ENCODE results near the gene THEM5. TPM values are rescaled to one million over a fixed set of nuclear protein-coding genes. Genes with fewer than 3 reads are reported as not detected.
"Not testable (repeated sequence)": the region's sequence is repeated elsewhere in the genome, so short reads cannot be mapped to it uniquely, and the experiment has no call there.

THEM5 gene
- total RNA-seq, 3 donors from 2014 or later, result not detected

GRCh38 chr1:151882466-151882865, 29.0 kb upstream of the THEM5 start:
- ATAC-seq, result no peak
- peaks cover 28% of the 10 kb centered on the region for H3K36me3 Mint-ChIP-seq (ENCODE audit: insufficient read depth)
- no peaks in the 10 kb centered on the region for H3K4me1 Mint-ChIP-seq (ENCODE audit: low read depth)
- H3K4me3 Mint-ChIP-seq, result no peak overlapping the region
- no peak for DNase-seq
- H3K9me3 Mint-ChIP-seq, result no peaks in the 10 kb centered on the region
- no peaks in the 10 kb centered on the region for H3K27me3 Mint-ChIP-seq (ENCODE audit: low read depth)

- no peak for DNase-seq
- Mint-ChIP-seq H3K9me3 (no peaks in the 10 kb centered on the region), H3K27me3 (ENCODE audit: low read depth) (no peaks in the 10 kb centered on the region), H3K4me1 (ENCODE audit: low read depth) (no peaks in the 10 kb centered on the region), H3K4me3 (no peak overlapping the region), H3K36me3 (ENCODE audit: insufficient read depth) (peaks cover 29% of the 10 kb centered on the region)
- no peak for ATAC-seq
Measured at GRCh38 chr1:151881479-151881878, 28.0 kb upstream of the THEM5 start.

- no peak for ATAC-seq
- Mint-ChIP-seq H3K27me3 (ENCODE audit: low read depth) (no peaks in the 10 kb centered on the region), H3K4me3 (no peak overlapping the region), H3K36me3 (ENCODE audit: insufficient read depth) (peaks cover 37% of the 10 kb centered on the region), H3K9me3 (no peaks in the 10 kb centered on the region), H3K4me1 (ENCODE audit: low read depth) (peaks cover 11% of the 10 kb centered on the region)
- DNase-seq, result no peak
Measured at GRCh38 chr1:151875419-151876097, 22.0 kb upstream of the THEM5 start.

- H3K9me3 Mint-ChIP-seq; DNase-seq; H3K27me3 Mint-ChIP-seq (ENCODE audit: low read depth); H3K4me3 Mint-ChIP-seq; ATAC-seq: not testable (repeated sequence)
- peaks cover 14% of the 10 kb centered on the region for H3K4me1 Mint-ChIP-seq (ENCODE audit: low read depth)
- peaks cover 30% of the 10 kb centered on the region for H3K36me3 Mint-ChIP-seq (ENCODE audit: insufficient read depth)
Measured at GRCh38 chr1:151872776-151873175, 19.3 kb upstream of the THEM5 start.

GRCh38 chr1:151871284-151872030, 17.9 kb upstream of the THEM5 start:
- ATAC-seq, result no peak
- Mint-ChIP-seq H3K36me3 (ENCODE audit: insufficient read depth) (peaks cover 23% of the 10 kb centered on the region), H3K4me1 (ENCODE audit: low read depth) (peaks cover 14% of the 10 kb centered on the region), H3K4me3 (no peak overlapping the region), H3K27me3 (ENCODE audit: low read depth) (no peaks in the 10 kb centered on the region), H3K9me3 (no peaks in the 10 kb centered on the region)
- no peak for DNase-seq

GRCh38 chr1:151868486-151868885, 15.0 kb upstream of the THEM5 start:
- Mint-ChIP-seq H3K4me1 (ENCODE audit: low read depth) (peaks cover 3% of the 10 kb centered on the region), H3K36me3 (ENCODE audit: insufficient read depth) (peaks cover 8% of the 10 kb centered on the region), H3K9me3 (no peaks in the 10 kb centered on the region), H3K4me3 (no peak overlapping the region), H3K27me3 (ENCODE audit: low read depth) (no peaks in the 10 kb centered on the region)
- DNase-seq (no peak), ATAC-seq (no peak)

- Mint-ChIP-seq H3K4me1 (ENCODE audit: low read depth) (peaks cover 3% of the 10 kb centered on the region), H3K36me3 (ENCODE audit: insufficient read depth) (peaks cover 3% of the 10 kb centered on the region), H3K9me3 (no peaks in the 10 kb centered on the region), H3K4me3 (no peak overlapping the region), H3K27me3 (ENCODE audit: low read depth) (no peaks in the 10 kb centered on the region)
- ATAC-seq (peak; percentile 27 to 48), DNase-seq (no peak)
Measured at GRCh38 chr1:151867765-151868411, 14.4 kb upstream of the THEM5 start.

- no peak overlapping the region for H3K4me3 Mint-ChIP-seq
- DNase-seq (no peak), ATAC-seq (no peak)
- H3K27me3 Mint-ChIP-seq (ENCODE audit: low read depth), result no peaks in the 10 kb centered on the region
- H3K36me3 Mint-ChIP-seq (ENCODE audit: insufficient read depth), result peaks cover 2% of the 10 kb centered on the region
- peaks cover 3% of the 10 kb centered on the region for H3K4me1 Mint-ChIP-seq (ENCODE audit: low read depth)
- no peaks in the 10 kb centered on the region for H3K9me3 Mint-ChIP-seq
Measured at GRCh38 chr1:151867321-151867720, 13.8 kb upstream of the THEM5 start.

GRCh38 chr1:151864411-151864810, 10.9 kb upstream of the THEM5 start:
- H3K9me3 Mint-ChIP-seq, result no peaks in the 10 kb centered on the region
- no peaks in the 10 kb centered on the region for H3K27me3 Mint-ChIP-seq (ENCODE audit: low read depth)
- no peaks in the 10 kb centered on the region for H3K36me3 Mint-ChIP-seq (ENCODE audit: insufficient read depth)
- H3K4me3 Mint-ChIP-seq, result no peak overlapping the region
- DNase-seq, result no peak
- ATAC-seq, result no peak
- H3K4me1 Mint-ChIP-seq (ENCODE audit: low read depth), result peaks cover 3% of the 10 kb centered on the region

- ATAC-seq (no peak), DNase-seq (no peak)
- Mint-ChIP-seq H3K36me3 (ENCODE audit: insufficient read depth) (no peaks in the 10 kb centered on the region), H3K27me3 (ENCODE audit: low read depth) (no peaks in the 10 kb centered on the region), H3K9me3 (no peaks in the 10 kb centered on the region), H3K4me1 (ENCODE audit: low read depth) (no peaks in the 10 kb centered on the region), H3K4me3 (no peak overlapping the region)
Measured at GRCh38 chr1:151862604-151863003, 9.1 kb upstream of the THEM5 start.

GRCh38 chr1:151860504-151861187, 7.1 kb upstream of the THEM5 start:
- H3K27me3 Mint-ChIP-seq (ENCODE audit: low read depth), result no peaks in the 10 kb centered on the region
- H3K4me1 Mint-ChIP-seq (ENCODE audit: low read depth), result no peaks in the 10 kb centered on the region
- ATAC-seq (no peak), DNase-seq (no peak)
- H3K9me3 Mint-ChIP-seq, result no peaks in the 10 kb centered on the region
- H3K36me3 Mint-ChIP-seq (ENCODE audit: insufficient read depth), result no peaks in the 10 kb centered on the region
- H3K4me3 Mint-ChIP-seq, result no peak overlapping the region

GRCh38 chr1:151859891-151860293, 6.4 kb upstream of the THEM5 start:
- no peak overlapping the region for H3K4me3 Mint-ChIP-seq
- ATAC-seq (no peak), DNase-seq (no peak)
- H3K27me3 Mint-ChIP-seq (ENCODE audit: low read depth), result no peaks in the 10 kb centered on the region
- no peaks in the 10 kb centered on the region for H3K4me1 Mint-ChIP-seq (ENCODE audit: low read depth)
- no peaks in the 10 kb centered on the region for H3K36me3 Mint-ChIP-seq (ENCODE audit: insufficient read depth)
- H3K9me3 Mint-ChIP-seq, result no peaks in the 10 kb centered on the region

GRCh38 chr1:151858886-151859665, 5.6 kb upstream of the THEM5 start:
- ATAC-seq, result no peak
- Mint-ChIP-seq H3K36me3 (ENCODE audit: insufficient read depth) (no peaks in the 10 kb centered on the region), H3K27me3 (ENCODE audit: low read depth) (no peaks in the 10 kb centered on the region), H3K4me3 (no peak overlapping the region), H3K9me3 (no peaks in the 10 kb centered on the region), H3K4me1 (ENCODE audit: low read depth) (no peaks in the 10 kb centered on the region)
- DNase-seq, result no peak
